Measurements from ENCODE around the gene DAPK2. TPM values are rescaled to one million over a fixed set of nuclear protein-coding genes. Genes with fewer than 3 reads are reported as not detected.

DAPK2 gene
- total and polyA plus RNA-seq, 12 donors = 20.8 to 62.6 (median 38.5) TPM

DNA sequence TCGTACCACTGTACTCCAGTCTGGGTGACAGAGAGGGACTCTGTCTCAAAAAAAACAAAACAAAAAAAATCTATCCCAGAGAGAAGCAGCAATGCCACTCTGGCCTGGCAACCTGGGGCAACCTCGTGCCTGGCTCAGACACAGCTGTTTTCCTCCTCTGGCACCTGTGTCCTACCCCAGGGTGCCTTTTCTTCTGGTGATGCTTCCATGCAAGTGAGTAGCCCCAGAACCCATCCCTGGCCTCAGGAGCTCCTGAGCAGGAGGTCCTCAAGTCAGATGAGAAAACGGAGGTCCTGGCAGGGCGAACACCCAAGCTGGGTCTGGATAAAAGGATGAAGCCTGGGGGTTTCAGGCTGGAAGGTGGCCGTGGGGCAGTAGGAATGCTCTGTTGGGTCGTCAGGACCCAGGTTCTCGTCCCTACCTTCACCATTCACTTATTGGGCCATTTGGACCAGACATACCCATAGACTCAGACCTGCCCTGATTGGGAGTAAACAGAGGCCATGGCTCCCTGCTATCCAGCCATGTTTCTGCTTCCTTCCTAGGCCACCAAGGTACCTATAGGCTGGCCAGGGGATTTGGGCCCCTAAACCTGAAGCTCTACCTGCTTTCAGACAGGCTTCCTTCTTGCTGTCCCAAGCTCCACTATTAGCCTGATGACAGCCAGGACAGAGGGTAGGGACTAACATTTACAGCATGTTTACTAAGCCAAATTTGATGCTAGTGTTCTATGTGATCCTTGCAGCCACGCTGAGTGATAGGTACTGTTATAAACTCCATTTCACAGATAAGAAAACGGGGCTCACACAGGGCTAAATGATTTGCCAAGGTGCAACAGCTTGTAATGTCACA is 102.2 kb downstream of the DAPK2 start:
- peaks cover 20 to 51% (median 38%) of the 10 kb centered on the region in 9 donors for H3K4me1 ChIP-seq
- ATAC-seq (no peak), DNase-seq (no peak)
- no peaks in the 10 kb centered on the region for H3K36me3 ChIP-seq
- intact Hi-C loops (cut with DNase I) = loop anchor here in 6 of 10 donors (2.0 to 10.0 kb wide), 3 partner anchors 33 to 101 kb away; partner anchors contain the start of gene DAPK2 (in 4 of the 6)
- no peak overlapping the region for H3K4me3 ChIP-seq
- TF ChIP-seq, protein P1, sequence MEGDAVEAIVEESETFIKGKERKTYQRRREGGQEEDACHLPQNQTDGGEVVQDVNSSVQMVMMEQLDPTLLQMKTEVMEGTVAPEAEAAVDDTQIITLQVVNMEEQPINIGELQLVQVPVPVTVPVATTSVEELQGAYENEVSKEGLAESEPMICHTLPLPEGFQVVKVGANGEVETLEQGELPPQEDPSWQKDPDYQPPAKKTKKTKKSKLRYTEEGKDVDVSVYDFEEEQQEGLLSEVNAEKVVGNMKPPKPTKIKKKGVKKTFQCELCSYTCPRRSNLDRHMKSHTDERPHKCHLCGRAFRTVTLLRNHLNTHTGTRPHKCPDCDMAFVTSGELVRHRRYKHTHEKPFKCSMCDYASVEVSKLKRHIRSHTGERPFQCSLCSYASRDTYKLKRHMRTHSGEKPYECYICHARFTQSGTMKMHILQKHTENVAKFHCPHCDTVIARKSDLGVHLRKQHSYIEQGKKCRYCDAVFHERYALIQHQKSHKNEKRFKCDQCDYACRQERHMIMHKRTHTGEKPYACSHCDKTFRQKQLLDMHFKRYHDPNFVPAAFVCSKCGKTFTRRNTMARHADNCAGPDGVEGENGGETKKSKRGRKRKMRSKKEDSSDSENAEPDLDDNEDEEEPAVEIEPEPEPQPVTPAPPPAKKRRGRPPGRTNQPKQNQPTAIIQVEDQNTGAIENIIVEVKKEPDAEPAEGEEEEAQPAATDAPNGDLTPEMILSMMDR (IDR thresholded peaks at IDR 0.05) = no peak
- no peak overlapping the region for H3K27ac ChIP-seq
- H3K27me3 ChIP-seq = no peaks in the 10 kb centered on the region
- WGBS, 2 donors = 80 to 81% methylated on average over 9 of the region's 9 CpGs
- no peaks in the 10 kb centered on the region for H3K9me3 ChIP-seq

DNA sequence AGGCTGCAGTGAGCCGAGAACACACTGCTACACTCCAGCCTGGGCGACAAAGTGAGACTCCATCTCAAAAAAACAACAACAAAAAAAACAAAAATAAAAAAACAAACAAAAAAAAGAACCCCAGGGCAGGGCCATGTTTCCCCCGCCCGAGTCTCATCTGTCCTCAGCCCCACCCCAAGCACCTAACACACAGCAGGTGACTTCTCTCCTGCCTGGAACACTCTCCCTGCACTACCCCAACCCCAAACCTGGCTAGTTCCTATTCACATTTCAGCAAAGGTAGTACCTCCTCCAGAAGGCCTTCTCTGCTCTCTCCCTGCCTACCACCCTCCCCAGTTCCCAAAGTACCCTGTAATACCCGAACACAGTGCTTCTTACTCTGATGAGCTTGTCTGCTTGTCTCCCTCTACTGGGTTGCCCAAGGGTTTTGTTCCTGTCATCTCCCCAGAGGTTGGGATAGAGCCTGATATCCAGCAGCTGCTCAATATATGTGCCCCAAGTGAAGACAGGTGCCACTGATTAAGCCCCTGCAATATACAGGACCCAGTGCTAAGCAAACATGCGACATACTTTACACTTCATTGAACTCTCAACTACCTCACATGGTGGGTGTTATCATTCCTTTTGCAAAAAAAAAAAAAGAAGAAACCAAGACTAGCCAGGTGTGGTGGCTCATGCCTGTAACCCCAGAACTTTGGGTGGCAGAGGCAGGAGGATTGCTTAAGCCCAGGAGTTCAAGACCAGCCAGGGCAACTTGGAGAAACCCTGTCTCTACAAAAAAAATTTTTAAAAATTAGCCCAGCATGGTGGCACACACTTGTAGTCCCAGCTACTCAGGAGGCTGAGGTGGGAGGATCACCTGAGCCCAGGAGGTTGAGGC is 103.6 kb downstream of the DAPK2 start:
- H3K4me3 ChIP-seq = no peak overlapping the region
- TF ChIP-seq, protein P1 (IDR thresholded peaks at IDR 0.05) = no peak
- 89 to 91% methylated on average over 6 of the region's 6 CpGs for WGBS, 2 donors
- intact Hi-C loops (cut with DNase I) = loop anchor here in 5 of 10 donors (2.0 to 10.0 kb wide), 2 partner anchors 32 to 102 kb away; partner anchors contain the start of gene DAPK2 (in 4 of the 5)
- H3K4me1 ChIP-seq = peaks cover 24 to 62% (median 47%) of the 10 kb centered on the region in 9 donors
- DNase-seq (no peak), ATAC-seq (no peak)
- no peaks in the 10 kb centered on the region for H3K27me3 ChIP-seq
- H3K27ac ChIP-seq = peak overlapping the region in 3 of 10 donors; percentile 40 to 86 (median 74)
- no peaks in the 10 kb centered on the region for H3K9me3 ChIP-seq
- no peaks in the 10 kb centered on the region for H3K36me3 ChIP-seq

DNA sequence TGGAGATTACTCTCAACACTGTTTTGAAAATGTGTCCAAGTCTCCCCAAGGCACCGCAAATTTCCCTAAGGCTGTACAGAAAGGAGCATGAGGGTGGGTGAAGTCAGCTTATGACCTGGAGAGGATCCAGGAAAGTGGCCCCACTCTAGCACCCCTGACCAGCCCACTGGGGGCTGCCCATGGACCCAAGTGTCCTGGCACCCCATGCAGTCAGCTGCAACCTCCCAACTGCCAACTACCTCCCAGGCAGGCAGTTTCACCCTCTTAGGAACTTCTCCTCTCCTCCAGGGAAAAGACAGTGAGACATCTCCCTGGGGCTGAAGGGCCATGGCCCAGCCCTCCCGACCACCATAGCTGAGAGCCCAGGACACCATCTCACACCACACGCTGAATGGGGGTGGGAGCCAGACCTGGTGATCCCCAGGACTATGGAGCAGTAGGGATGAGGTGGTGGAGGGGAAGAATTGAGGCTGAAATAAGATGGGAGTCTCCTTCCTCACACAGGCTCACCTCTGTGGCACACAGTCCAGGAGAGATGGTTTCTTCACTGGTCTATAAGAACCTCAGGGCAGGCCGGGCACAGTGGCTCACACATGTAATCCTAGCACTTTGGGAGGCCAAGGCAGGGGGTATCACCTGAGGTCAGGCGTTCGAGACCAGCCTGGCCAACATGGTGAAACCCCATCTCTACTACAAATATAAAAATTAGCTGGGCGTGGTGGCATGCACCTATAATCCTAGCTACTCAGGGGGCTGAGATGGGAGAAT is 104.4 kb downstream of the DAPK2 start:
- intact Hi-C loops (cut with DNase I) = loop anchor here in 5 of 10 donors (2.0 to 10.0 kb wide), 2 partner anchors 31 to 103 kb away; partner anchors contain the start of gene DAPK2 (in 4 of the 5)
- Histone ChIP-seq H3K27ac (peak overlapping the region; percentile 45 to 86 (median 68)), H3K9me3 (no peaks in the 10 kb centered on the region), H3K27me3 (no peaks in the 10 kb centered on the region), H3K36me3 (no peaks in the 10 kb centered on the region), H3K4me1 (peaks cover 24 to 62% (median 51%) of the 10 kb centered on the region in 9 donors), H3K4me3 (no peak overlapping the region)
- TF ChIP-seq, protein P1 (IDR thresholded peaks at IDR 0.05) = no peak
- ATAC-seq (peak in 2 of 8 donors; percentile 2 to 9), DNase-seq (no peak)
- 85 to 90% methylated on average over 7 of the region's 7 CpGs for WGBS, 2 donors
